ENCODE results near the gene ATXN7L1.
A peak's percentile ranks its signal among the peaks of the same experiment; 100 is the strongest.
"Not testable (repeated sequence)": the region's sequence is repeated elsewhere in the genome, so short reads cannot be mapped to it uniquely, and the experiment has no call there.

ATXN7L1 gene

DNA sequence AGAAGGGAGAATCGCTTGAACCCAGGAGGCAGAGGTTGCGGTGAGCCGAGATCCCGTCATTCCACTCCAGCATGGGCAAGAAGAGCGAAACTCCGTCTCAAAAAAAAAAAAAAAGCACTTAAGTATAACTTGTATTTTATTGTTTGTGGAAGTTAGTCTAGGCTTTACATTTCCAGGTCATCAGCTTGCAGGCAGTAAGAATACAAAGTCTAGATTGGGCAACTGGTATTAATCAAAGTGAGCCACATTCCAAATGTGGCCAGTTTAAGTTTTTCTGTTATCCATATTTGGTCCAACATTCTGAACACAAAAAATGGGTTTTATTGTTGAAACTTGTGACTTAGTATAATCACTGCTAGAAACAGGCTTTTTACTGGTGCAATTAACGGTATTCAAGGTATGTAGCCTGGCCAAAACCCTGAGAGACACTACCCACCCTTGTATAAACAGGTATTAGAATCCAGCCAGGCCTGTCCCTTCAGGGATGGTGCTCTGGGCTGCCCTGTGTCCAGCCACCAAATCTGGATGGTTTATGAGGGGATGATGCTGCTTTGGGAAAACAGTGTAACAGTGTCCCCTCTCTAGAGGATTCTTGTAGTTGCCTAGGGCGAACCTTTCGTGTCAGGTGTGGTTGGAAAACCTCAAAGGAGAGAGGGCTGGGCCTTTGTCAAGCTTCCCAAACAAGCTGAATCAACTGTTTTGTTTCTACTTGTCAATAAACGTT lies 173.0 kb downstream of the ATXN7L1 start:
- no peak for DNase-seq (ENCODE audit: low spot score)

DNA sequence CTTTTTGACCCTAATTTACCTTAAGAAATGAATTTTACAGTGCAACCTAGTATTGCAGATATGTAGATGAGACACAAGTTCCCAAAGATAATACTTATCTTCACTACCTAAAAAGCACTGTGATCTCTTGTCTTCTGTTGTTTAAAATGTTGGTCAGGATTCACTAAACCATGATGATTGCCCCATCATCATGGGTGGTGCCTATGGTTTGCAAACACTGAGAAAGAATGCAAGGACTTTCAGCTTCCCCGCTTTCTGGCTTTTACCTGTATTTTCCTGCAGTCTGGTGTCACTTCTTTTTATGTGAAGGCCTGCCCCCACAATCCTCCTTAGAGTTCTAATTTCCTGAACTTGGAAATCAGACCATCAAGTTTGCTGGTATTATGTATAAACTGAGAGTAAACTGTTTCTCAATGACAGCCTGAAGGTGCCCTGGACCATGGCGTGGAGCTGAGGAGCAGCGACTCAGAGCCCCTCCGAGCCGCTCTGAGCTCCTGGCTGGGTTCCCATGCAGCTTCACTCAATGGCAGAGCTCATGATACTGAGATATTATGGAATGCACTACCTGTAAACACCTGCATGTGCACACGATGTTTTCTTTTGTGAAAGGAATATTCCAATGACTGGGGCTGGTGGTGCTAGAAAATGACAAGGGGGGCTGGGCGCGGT lies 176.7 kb downstream of the ATXN7L1 start:
- DNase-seq (ENCODE audit: low spot score): no peak

GRCh38 chr7:105698531-105698930 lies 177.9 kb downstream of the ATXN7L1 start:
- no peak for DNase-seq (ENCODE audit: low spot score)

GRCh38 chr7:105697753-105698152 lies 178.6 kb downstream of the ATXN7L1 start:
- no peak for DNase-seq (ENCODE audit: low spot score)

GRCh38 chr7:105697169-105697568 lies 179.2 kb downstream of the ATXN7L1 start:
- not testable (repeated sequence) for DNase-seq (ENCODE audit: low spot score)

- DNase-seq (ENCODE audit: low spot score): no peak
Measured at GRCh38 chr7:105693576-105693975, 182.8 kb downstream of the ATXN7L1 start.

GRCh38 chr7:105691680-105692564 lies 184.5 kb downstream of the ATXN7L1 start:
- no peak for DNase-seq (ENCODE audit: low spot score)

DNA sequence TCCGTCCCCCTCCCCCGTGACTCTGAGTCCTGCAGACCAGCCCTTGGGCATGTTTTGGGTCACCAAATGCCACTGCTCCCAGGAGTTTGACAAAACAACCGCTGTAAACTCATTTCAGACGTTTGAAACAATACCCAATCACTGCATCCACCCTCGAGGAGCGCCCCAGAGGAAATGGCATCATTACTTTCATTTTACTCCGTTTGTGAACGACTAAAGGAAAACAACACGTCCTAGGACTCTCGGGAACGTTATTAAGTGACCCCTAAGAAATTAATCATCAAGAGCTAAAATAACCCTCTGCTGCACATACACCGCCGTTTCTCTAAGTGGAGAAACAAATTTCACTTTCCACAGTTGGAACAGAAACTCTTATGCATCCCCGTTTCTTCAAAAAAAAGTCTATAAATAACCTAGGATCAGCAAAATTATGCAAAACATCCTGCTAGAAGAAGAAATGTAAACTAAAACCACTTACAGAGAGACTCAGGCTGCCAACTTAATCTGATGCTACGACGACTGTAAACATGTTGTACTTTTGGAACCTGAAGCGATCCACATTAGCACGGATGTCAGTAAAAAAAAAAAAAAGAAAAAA lies 185.2 kb downstream of the ATXN7L1 start:
- DNase-seq (ENCODE audit: low spot score): no peak

- DNase-seq (ENCODE audit: low spot score): no peak
Measured at GRCh38 chr7:105690325-105690945, 186.0 kb downstream of the ATXN7L1 start.

DNA sequence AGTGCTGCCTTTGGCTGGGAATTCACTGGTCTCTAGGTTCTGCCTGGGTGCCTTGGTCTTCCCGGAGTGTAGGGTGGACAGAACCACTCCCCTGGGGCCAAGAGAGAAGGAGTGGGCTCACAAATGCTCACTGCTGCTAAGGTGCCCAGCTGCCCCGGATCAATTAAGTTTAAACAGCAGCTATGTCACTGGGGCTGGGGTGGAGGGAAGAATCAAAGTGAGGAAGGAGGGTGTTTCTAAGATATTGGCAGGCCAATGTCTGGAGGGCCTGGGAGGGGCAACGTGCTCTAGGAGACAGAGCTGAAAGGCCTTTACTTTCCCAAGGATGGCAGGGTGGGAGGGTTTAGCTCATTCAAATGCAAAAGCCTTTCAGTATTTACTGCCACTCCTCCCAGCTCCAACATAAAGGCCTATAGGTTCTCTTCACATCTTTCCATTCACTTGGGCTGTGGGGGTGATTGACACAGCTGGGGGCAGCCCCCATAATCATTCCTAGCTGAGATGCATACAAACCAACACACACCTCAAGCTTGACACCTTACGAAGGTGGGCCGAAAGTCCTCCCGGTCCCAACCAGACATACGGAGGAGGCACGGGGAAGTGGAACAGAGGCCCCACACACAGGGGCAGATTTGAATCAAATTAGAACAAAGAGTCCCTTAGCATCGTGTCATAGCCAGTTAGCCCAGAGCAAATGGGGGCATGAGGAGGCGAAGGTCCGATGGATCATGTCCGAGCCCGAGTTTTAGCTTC lies 187.2 kb downstream of the ATXN7L1 start:
- DNase-seq (ENCODE audit: low spot score): no peak

- no peak for DNase-seq (ENCODE audit: low spot score)
Measured at GRCh38 chr7:105688617-105689016, 187.8 kb downstream of the ATXN7L1 start.

DNA sequence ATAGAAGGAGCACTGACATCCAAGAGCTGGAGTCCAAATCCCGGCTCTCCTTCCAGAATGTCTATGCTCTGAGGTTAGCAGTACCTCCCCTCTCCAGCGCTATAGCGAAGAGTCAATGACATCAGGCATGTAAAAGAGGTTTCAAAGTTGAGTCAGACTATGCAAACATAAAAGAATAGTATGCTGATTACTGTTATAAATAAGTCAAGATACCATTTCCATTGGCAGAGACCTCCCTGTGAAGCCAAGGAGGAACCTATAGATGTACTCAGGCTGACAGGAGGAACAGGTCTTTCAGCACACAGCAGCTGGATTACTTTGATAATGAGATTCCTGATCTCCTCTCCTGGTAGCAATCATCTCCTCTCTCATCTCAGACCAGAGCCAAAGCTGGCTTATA lies 191.2 kb downstream of the ATXN7L1 start:
- DNase-seq (ENCODE audit: low spot score): no peak

GRCh38 chr7:105682341-105683060 lies 193.9 kb downstream of the ATXN7L1 start:
- no peak for DNase-seq (ENCODE audit: low spot score)

GRCh38 chr7:105680505-105681187 lies 195.8 kb downstream of the ATXN7L1 start:
- DNase-seq (ENCODE audit: low spot score): no peak

GRCh38 chr7:105678811-105679495 lies 197.4 kb downstream of the ATXN7L1 start:
- DNase-seq (ENCODE audit: low spot score): peak; percentile 80

DNA sequence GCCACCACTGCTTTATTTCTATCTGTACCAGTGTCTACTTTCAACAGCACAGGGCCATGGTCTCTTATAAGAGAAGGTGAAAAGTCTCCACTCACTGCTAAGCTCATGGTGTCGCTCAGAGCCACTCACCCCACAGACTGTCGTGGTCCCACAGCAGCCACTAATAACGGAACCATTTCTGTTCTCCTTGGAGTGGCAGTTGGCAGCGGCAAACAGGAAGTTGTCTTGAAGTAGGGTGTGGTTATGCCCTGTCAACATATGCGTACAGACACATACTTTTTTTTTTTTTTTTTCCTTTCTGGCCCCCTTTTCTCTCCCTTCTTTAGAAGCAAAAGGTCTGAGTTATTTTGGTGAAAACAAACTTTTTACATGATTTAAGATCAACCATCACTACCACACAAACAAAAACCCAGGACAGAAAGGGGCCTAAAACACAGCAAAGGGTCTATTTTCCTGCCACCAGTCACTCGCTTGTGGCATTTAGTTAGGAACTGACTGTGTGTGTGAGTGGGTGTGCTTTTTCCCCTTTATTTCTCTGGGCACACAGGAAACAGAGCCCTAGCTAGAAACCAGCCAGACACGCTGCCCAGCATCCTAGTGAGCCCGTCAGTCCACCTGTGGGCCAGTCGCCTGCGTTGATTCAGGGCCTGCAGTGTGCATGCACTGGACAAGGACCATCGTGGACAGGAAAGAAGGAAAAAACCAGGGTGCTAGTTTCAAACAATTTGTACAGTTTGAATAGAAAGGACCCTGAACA lies 198.4 kb downstream of the ATXN7L1 start:
- no peak for DNase-seq (ENCODE audit: low spot score)

GRCh38 chr7:105677410-105677730 lies 199.0 kb downstream of the ATXN7L1 start:
- DNase-seq (ENCODE audit: low spot score): no peak

DNA sequence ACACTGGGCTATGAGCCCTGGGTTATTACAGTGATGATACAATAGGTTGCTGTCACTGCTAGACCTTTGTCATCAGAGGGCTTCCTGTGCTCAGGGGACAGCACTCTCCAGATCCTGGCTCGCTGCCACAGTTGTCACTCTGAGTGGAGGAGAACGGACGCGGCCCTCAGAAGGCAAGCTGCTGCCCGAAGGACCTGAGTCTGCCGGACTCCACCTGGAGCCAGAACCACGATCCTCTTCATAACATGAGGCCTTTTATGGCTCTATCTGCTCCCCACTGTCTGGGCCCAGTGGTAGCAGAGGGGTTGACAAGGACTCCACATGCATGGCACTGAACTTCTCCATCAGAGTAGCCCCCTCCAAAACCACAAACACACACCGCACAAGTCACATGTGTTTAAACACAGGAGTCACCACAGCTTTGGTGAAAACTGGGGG lies 200.4 kb downstream of the ATXN7L1 start:
- DNase-seq (ENCODE audit: low spot score): no peak

Measured in cerebellar cortex (tissue), 1 donor.